ENCODE data around the gene ATG4D.

Gene ATG4D

DNA sequence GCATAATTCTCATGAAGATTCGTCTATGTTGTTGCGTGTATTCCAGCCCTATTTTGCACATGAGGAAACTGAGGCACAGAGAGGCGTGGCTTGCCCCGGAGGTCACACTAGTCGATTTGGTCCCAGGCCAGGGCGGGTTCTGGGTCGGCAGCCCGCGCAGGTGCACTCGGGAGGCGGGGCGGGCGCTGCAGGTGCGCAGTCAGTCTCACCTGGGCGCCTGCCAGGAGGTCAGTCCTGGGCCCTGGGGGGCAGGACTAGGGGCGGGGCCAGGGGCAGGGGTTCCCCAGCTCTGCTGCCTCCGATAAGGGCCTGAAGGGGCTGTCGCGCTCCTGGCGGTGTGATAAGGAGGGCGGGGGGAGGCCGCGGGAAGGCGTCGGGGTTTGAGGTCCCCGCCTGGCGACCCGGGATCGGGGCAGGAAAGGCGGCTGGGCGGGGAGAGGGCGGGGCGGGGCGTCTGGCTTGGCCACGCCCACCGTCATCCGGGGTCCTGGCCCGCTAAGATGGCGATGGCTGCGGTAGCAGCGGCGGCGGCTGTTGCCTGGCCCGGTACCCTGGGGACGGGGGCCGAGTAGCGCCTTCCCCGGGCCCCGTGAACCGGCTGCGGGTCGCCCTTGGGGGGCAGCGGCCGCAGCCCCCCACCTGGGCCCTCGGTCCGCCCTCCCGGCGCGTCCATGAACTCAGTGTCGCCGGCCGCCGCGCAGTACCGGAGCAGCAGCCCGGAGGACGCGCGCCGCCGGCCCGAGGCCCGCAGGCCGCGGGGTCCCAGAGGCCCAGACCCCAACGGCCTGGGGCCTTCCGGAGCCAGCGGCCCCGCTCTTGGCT is at the start of gene ATG4D:
Gene ATG4D, plus strand, starts transcription at position 485 of the 822 bp plus-strand sequence. Its CDS starts 187 bp downstream, at position 672.
- peak; percentile 54 for DNase-seq (ENCODE audit: low read depth)

- no peak for DNase-seq (ENCODE audit: low read depth)
Measured at GRCh38 chr19:10497371-10497770, 46.3 kb upstream of the ATG4D start.

DNA sequence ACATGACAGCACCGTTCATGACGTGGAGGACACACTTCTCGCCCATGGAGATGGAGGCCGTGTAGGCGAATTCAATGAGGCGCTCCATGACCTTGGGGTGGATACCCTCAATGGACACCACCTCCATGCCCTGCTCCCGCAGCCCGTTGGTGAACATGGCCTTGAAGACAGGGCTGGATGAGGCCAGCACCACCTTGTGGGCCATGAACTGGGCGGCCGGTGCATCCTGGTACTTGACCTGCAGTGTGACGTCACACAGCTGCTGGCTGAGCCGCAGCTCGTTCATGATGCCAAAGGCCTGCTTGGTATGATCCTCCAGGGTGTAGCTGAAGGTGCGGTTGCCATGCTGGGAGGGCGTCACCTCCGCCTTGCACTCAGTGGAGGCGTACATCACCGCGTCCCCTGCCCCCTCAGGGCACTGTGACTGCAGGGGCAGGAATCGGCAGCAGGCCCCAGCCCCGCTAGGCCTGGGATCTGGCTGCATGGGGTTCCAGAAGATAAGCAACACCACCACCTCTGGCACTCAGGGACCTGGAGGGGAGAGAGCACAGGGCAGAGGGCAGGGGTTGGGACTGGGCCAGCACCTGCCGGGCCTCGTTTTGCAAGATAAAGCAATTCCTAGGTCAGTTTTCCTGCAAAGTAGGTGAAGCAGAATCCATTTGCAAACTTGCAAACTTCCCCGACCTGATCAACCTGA is 44.0 kb upstream of the ATG4D start:
- no peak for DNase-seq (ENCODE audit: low read depth)

DNA sequence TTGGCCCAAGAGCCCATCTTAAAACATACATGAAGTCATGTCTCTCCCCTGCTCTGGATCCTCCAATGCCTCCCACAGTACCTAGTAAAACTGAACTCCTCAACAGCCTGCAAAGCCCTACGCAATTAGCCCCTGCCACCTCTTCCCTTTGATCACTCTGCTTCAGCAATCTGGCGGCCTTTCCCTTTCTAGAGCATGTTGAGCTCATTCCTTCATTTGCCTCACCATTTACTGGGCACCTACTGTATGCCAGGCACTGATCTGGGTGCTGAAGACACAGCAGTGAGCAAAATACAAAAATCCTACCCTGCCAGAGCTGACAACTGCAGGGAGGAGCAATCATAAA is 43.5 kb upstream of the ATG4D start:
- no peak for DNase-seq (ENCODE audit: low read depth)

GRCh38 chr19:10501971-10502523 is 41.7 kb upstream of the ATG4D start:
- DNase-seq (ENCODE audit: low read depth), result peak; percentile 24

GRCh38 chr19:10502524-10503001 is 41.1 kb upstream of the ATG4D start:
- peak; percentile 84 for DNase-seq (ENCODE audit: low read depth)

DNA sequence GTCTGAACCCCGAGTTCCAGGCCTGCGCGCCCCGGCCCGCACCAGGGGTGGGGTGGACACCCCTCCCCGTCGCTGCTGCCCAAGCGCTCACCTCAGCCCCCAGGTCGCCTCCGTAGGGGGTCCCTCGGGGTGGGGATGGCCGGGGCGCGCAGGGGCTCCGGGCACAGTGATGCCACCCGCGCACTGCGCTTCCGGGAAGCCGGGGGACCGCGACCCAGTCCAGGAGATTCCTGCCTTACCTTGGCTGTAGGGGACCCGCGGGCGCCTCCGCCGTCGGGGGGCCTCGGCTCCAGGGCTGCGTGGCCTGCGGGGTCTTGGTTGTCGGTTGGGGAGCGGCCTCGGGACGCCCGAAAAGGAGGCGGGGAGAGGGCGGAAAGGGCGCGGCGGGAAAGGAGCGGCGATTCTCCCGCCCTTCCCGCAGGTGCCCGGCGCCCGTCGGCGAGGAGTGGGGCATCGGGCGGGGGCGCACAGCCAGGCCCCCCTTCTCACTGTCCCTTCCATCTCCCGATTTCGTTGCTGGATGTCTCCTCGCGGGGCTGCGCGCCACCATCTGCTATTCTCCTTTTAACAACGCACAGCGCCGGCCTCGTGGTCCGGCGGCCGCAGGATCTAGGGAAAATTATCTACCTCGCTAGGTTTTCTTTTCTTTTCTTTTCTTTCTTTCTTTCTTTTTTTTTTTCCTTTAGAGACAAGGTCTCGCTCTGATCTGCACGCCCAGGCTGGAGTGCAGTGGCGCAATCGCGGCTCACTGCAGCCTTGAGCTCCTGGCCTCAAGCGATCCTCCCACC is 40.5 kb upstream of the ATG4D start, which contains the start of gene KEAP1:
Gene KEAP1, minus strand, starts transcription at position 355 of the 788 bp plus-strand sequence. CDS start 3,323 bp downstream, outside the sequence.
- DNase-seq (ENCODE audit: low read depth), result peak; percentile 30

GRCh38 chr19:10505583-10506229 is 38.0 kb upstream of the ATG4D start:
- DNase-seq (ENCODE audit: low read depth), result peak; percentile 68

DNA sequence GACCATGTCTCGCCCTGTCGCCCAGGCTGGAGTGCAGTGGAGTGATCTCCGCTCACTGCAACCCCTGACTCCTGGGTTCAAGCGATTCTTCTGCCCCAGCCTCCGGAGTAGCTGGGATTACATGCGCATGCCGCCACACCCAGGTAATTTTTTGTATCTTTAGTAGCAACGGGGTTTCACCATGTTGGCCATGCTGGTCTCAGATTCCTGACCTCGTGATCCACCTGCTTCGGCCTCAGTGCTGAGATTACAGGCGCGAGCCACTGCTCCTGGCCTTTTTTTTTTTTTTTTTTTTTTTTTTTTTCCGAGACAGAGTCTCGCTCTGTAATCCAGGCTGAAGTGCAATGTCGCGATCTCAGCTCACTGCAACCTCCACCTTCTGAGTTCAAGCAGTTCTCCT is 35.7 kb upstream of the ATG4D start:
- no peak for DNase-seq (ENCODE audit: low read depth)

GRCh38 chr19:10508707-10509106 is 35.0 kb upstream of the ATG4D start:
- DNase-seq (ENCODE audit: low read depth), result no peak

GRCh38 chr19:10510301-10510802 is 33.4 kb upstream of the ATG4D start:
- DNase-seq (ENCODE audit: low read depth), result peak; percentile 18

- no peak for DNase-seq (ENCODE audit: low read depth)
Measured at GRCh38 chr19:10513223-10513622, 30.5 kb upstream of the ATG4D start.

DNA sequence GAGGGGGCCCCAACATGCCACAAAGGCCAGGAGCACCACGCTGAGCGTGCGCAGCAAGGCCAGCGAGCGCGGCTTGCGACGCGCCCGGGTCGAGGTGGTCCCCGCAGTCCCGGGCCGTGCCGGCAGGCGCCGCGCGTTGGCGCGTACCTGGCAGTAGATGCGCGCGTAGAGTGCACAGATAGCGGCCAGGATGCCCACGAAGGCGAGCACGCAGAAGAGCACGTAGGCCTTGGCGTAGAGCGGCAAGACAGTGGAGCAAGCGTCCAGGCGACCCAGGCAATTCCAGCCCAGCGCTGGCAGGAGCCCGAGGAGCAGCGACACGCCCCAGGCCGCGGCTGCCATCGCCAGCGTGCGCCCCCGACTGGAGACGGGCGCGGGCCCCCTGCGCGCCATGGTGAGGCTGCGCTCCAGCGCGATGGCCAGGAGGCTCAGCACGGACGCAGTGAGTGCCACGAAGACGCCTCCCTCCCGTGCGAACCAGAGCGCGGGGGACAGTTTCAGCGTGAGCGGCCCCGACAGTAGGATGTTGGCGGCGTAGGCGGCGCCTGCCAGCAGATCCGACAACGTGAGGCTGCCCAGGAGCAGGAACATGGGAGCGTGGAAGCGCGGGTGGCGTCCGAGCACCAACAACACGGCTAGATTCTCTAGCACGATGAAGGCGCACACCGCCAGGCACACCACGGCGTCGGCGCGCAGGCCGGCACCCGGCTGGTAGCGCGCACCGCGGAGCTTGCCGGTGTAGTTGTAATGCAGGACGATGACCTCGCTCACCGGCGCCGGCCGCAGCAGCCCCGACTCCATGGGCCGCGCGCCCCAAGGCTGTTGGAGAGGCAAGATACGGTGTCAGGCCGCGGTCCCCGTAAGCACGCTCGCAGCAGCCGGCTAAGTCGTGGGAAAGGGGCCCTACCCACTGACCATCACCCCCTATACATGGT is 29.2 kb upstream of the ATG4D start:
- no peak for DNase-seq (ENCODE audit: low read depth)

GRCh38 chr19:10516064-10516385 is 27.7 kb upstream of the ATG4D start:
- no peak for DNase-seq (ENCODE audit: low read depth)

DNA sequence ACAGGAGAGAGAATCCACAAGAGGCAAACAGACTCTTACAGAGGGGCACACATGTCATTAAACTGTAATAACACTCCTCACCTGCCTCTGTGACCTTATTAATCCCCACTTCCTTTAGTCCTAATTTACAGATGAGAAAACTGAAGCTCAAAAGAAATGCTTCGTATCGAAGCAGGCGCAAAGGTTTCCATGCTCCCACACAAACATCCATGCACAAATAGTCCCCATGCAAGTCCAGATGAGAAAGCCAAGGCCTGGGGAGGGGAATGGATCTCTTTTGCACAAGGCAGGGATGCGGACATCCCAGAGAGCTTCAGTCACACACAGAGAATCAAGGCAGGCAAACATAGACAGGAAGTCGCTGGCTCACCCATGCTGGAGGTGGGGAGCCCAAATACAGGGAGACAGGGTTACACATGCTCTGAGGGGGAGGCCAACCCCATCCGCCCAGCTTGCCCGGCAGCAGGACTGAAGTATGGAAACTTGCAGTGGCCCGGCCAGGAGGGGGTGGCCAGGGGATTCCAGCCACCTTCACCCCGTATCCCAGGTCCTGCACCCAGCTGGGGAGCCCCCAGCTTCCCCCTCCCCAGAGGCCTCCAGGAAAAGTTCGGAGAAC is 26.9 kb upstream of the ATG4D start:
- DNase-seq (ENCODE audit: low read depth), result no peak

DNA sequence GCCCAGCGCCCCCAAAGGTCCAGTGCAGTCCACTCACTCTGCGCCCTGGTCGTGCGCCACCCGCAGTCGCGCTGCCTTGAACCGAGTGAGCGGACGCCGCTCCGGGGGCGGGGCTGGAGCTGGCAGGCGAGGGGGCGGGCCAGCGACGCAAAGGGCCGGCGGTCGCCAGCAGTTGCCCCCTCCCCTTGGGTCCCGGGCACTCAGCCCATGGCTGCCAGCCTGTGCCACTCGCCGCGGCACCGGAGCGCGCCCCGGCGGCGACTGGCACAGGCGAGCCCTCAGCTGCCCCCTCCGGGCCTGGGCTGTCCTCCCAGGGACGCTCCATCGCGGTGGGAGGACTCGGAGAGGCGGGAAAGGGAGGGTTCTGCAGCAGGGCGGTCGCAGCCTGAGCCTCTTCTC is 26.3 kb upstream of the ATG4D start, which contains the start of gene S1PR5:
Gene S1PR5, minus strand, starts transcription at position 87 of the 399 bp plus-strand sequence. CDS start 2,436 bp downstream, outside the sequence.
- DNase-seq (ENCODE audit: low read depth), result no peak

- peak; percentile 19 for DNase-seq (ENCODE audit: low read depth)
Measured at GRCh38 chr19:10517760-10518443, 25.8 kb upstream of the ATG4D start.

DNA sequence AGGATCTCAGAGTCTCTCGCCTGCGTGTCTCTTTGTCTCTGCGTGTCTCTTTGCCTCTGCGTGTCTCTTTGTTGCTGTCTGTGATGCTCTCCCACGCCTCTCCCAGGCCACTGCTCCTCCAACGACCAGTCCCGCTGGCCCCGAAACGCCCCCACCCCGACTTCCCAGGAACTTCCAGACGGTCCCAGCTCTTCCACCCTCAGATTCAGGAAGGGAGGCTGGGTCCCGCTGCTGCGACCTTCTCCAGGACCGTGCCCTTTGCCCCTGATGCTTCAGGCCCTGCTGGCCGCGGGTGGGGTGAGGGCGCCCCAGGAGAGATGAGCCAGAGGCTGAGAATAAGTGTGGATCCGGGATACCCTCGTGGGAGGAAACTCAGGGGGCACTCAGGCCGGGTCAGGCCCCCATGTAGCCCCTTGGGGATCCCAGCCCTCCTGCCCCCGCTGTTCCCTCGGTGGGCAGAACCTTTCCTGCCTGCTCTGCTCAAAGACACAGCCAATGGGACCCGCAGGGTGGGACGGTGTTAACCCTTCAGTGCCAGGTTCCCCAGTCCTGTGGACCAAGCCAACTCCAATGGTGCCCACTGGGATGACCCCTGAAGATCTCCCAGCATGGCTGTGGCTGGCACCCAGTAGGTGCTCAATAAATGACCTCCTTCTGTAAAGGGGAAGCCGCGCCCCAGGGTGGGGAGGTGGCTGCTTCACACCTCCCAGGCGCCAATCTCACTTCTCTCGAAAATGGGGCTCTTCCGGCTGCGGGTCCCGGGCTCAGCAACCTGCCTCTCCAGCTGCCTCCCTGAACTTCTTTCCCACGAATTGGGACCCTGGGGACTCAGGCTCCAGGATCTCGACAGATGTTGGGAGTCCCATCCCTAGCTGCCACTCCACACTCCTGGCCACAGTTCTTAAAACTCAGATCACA is 25.0 kb upstream of the ATG4D start:
- DNase-seq (ENCODE audit: low read depth), result no peak

Measured in iris pigment epithelial cell (primary cell).